HL-60/S4 (cell line): ENCODE data around the gene DIS3L.
"Not testable (repeated sequence)": the region's sequence is repeated elsewhere in the genome, so short reads cannot be mapped to it uniquely, and the experiment has no call there.

Experiments used
- in situ Hi-C: fragments of 300-500 bp; cut with MboI; formaldehyde crosslinking; loops from 2 replicates; pipeline ENCODE4 v1.14.3; 2022; ENCODE audit warnings: low sequenced_read_pairs

Gene DIS3L

DNA sequence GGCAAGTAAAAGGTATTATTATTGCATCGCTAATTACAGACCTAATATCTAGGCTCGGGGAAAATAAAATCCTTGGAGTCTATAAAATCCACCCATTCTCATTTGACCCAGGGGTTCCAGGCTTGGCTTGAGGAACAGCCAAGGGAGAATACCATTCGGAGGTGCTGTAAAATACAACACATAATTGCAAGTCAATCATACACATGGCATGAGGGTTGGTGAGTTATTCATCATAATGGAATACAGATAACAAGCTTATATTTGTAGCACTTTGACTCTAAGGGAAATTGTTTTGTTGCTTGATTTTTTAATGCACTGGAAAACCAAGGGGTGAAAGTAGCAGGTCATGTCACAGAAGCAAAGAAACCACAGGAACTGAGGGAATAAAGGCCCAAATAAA lies 16.8 kb upstream of the DIS3L start:
- in situ Hi-C loops: no loop called here

- in situ Hi-C loops: no loop called here
Measured at GRCh38 chr15:66278056-66278455, 15.3 kb upstream of the DIS3L start.

DNA sequence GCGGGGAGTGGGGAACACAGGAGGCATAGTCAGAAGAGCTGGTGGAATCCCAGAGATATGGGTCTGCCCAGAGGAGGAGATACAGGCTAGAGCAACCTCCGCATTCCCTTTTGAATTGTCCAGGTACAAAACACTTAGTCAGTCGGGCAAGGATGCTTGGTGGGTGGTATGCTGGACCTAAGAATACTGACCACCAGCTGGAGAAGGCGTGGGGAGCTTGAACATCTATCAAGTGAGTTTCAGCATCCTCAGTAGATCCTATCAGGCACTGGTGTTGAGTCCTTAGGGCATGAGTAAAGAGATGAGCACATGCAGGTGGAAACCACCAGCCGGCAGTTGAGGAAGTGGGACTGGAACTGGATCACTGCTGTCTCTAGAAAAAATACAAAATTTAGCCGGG lies 14.7 kb upstream of the DIS3L start:
- in situ Hi-C loops: no loop called here

DNA sequence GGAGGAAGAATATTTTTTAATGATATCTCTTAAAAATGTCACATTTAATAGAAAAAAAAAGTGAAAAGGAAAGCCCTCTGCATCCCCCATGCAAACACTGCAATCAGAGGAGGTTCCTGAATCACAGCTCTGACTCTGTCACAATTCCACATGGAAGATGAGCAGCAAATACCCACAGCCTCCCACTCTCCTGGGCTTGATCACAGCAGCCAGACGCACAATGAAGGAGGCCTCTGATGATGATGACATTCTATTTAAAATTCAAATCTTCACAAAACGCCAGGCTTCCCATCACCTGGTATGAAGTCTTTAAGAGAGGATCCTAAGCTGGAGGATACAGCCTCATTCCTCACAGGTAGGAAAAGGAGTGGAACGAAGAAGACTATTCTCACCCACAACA lies 9.1 kb upstream of the DIS3L start:
- in situ Hi-C loops: no loop called here

- in situ Hi-C loops: no loop called here
Measured at GRCh38 chr15:66285533-66286280, 7.7 kb upstream of the DIS3L start.

DNA sequence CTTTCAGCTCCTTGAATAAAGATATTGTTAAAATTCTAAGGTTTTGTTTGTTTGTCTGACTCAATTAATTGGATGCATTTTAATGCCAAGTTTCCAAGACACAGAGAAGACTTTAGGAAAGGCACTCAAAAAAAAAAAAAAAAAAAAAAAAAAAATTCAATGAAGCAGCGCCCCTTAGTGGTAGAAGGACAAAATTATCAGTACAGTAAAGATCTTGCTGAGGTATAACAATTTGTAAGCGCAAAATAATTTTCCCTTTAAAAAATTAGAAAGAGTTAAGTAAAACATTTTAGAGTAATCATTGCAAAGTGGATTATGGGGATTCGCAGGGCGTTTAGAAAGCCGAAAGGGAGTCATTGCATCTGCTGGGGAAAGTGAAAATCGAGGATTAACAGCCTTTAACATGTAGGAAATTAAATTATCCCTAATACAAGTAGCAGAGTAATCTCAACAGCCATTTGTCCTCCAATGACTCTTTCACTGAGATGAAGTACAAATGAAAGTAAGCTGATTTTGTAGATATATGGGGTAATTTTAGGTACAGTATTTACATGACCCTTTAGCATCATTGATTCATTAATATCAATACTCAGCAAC lies 5.8 kb upstream of the DIS3L start:
- in situ Hi-C loops: no loop called here

- in situ Hi-C loops: no loop called here
Measured at GRCh38 chr15:66288093-66288492, 5.3 kb upstream of the DIS3L start.

DNA sequence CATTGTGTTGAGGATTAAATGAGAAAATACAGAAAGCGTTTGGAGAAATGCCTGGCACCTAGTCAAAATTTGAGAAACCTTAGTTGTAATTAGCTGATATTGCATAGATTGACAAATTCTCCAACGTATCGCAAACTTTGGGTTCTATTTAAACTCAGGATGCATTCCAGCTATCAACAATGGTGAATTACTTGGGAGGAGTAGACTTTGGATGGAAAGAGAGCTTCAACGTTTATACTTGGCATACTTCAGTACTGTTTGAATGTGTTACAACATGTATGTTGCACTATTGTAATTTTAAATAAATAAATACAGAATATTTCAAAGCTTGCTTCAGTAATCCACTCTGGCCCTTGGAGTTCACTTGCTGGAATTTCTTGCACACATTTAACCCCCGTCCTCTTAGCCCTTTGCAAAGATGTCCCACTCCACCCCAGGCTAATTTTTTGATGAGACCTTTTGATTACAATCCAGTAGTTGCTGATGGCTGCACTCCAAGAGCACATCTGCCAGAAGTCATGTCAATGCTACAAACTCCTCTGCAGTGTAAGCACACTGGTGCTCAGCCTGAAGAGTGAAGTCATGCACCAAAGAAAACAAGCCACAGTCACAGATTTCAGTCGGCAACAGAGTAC lies 4.7 kb upstream of the DIS3L start:
- in situ Hi-C loops: no loop called here

GRCh38 chr15:66290007-66290406 lies 3.4 kb upstream of the DIS3L start:
- in situ Hi-C loops: no loop called here

- in situ Hi-C loops: no loop called here
Measured at GRCh38 chr15:66290518-66290917, 2.9 kb upstream of the DIS3L start.

DNA sequence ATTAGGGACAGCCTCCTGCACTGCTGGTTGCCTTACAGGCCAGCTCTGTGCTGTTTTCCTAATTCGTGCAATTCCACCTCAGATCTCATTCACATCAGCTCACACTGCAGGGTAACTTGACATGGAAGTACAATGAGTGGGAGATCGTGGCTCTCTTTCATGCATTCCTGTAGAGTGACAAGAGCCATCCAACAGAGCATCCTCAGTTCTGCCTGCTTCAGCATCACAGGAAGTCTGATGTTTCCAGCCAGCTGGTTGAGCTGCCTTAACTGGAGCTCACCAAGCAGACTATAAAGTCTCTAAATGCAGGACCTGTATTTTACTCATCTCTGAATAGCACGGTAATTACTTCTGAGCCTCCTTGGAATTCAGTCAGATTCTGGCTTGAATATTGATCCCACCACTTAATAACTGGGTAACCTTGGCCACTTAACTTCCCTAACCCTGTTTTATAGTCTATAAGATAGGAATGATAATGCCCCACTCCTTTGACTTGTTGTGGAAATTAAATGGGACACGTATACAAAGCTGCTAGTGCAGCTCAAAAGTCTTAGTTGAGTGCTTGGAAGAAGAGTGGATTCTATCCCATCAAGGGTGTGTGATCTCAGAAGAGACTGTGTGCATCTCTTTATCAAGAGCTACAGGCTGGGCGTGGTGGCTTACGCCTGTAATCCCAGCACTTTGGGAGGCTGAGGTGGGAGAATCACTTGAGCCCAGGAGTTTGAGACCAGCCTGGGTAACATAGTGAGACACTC lies 1.4 kb upstream of the DIS3L start:
- in situ Hi-C loops: no loop called here

DNA sequence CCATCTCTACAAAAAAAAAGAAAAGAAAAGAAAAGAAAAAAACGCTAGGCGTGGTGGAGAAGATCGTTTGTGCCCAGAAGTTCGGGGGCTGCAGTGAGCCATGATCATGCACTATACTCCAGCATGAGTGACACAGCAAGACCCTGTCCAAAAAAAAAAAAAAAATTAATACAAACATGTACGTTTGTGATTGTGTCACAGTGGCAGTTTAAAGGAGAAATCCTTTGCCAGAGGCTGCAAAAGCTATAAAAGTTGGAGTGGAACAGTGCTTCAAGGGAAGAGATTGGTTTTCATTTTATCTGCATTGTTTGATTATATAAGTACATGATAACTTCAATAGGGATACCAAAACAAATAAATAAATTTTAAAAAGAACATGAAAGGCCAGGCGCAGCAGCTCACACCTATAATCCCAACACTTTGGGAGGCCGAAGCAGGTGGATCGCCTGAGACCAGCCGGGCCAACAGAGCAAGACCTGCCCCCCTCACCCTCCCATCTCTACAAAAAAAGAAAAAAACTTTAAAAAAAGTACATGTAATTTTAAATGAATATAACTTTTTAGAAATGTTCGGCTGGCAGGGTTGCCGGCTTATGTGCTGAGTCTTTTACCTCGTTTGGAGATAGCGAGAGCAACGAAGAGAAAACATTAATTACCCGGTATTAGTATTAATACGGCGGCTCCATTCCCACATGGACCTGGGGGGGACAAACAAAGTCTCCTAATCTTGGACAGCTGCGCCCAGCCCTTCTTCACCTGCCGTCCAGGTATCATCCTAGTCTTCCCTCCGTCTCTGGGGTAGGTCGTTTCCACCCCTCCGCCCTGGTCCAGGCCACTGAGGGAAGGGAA lies 573 bp upstream of the DIS3L start:
- in situ Hi-C loops: no loop called here

- in situ Hi-C loops: no loop called here
Measured at GRCh38 chr15:66294157-66294931, 976 bp downstream of the DIS3L start.

GRCh38 chr15:66294932-66295235 lies 1.5 kb downstream of the DIS3L start:
- in situ Hi-C loops: no loop called here

GRCh38 chr15:66296186-66296585 lies 2.8 kb downstream of the DIS3L start:
- in situ Hi-C loops: no loop called here

DNA sequence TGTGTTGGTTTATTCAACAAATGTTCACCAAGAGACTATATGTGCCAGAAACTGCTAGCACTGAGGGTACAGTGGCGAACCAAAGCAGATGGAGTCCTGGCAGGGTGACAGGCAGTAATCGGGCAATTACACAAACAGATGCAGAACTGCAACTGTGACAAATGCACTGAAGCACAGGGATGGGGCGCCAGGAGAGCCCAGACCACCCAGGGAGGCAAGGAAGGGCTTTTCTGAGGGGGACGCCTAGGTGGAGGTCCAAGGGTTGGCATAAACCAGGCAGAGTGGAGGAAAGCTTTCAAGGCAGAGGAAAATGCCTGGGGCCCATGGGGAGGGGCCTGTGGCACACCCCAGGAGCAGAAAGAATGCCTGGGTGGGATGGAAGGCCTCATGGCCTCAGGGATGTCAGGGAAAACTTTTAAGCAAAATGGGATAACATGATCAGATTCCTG lies 5.5 kb downstream of the DIS3L start:
- in situ Hi-C loops: no loop called here

- in situ Hi-C loops: no loop called here
Measured at GRCh38 chr15:66302489-66303278, 9.3 kb downstream of the DIS3L start.

- in situ Hi-C loops: not testable (repeated sequence)
Measured at GRCh38 chr15:66304425-66304824, 11.1 kb downstream of the DIS3L start.

GRCh38 chr15:66306381-66306780 lies 13.0 kb downstream of the DIS3L start:
- in situ Hi-C loops: no loop called here
